GM19463 (cell line): ENCODE data around the gene CFAP61.

Source experiments
- ATAC-seq: cut with Tn5 transposase; IDR thresholded peaks from one replicate; pipeline ENCODE4 v1.9.1; 2021; ENCODE audit warnings: mild to moderate bottlenecking, moderate library complexity; ENCODE audit not compliant: unreplicated experiment

The CFAP61 gene

DNA sequence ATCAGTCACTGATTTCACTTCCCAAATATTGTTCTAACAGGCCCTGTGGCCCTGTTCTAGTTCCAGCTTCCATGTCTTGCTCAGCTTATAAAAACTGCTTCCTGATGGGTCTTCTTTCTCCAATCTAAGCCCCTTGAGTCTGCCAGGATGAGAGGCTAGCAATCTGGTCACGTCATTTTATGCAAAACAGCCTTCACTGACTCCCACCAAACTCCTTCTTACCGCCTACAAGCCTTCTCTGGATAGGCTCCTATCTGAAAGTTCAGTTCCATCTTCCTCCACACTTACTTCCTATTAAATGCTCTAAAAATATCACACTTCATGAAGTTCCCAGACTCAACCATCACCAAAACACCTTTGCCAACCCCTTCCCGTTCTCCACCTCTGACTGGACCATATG, 15.6 kb upstream of the CFAP61 start:
- no peak for ATAC-seq

GRCh38 chr20:20037960-20038359, 14.4 kb upstream of the CFAP61 start:
- ATAC-seq = no peak

DNA sequence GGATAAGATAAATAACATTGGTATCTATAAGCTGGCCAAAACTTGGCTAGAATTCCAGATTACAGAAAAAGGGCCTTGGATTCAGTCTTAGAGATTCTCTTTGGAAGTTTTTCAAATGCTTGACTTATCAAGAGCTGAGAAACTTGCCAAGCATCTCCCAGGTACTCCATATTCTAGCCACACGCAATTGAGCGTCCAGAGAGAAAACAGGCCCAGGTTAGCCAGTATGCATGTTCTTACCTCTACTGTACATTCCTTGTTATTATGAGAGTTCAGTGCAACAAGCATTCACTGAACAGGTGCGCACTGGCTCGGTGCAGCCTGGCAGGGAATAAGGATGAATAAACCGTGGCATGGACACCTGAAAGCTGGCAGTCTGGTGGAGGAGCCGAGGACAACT, 13.7 kb upstream of the CFAP61 start:
- no peak for ATAC-seq

GRCh38 chr20:20039752-20040387, 12.5 kb upstream of the CFAP61 start:
- no peak for ATAC-seq

DNA sequence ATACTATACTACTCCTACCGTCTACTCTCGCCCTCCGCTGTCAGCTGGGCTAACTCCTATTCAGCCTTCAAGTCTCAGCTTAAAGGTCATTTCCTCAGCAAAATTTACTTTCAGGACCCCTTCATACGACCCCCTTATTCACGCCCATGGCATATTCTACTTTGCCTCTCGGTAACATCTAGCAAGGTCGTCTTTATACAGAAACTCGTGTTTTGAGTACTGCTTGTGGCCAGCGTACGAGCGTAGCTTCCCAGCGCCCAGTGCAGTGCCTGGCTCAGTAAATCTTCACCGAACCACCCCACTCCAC, 612 bp upstream of the CFAP61 start:
- ATAC-seq = no peak

GRCh38 chr20:20060234-20060998, 8.1 kb downstream of the CFAP61 start:
- no peak for ATAC-seq

DNA sequence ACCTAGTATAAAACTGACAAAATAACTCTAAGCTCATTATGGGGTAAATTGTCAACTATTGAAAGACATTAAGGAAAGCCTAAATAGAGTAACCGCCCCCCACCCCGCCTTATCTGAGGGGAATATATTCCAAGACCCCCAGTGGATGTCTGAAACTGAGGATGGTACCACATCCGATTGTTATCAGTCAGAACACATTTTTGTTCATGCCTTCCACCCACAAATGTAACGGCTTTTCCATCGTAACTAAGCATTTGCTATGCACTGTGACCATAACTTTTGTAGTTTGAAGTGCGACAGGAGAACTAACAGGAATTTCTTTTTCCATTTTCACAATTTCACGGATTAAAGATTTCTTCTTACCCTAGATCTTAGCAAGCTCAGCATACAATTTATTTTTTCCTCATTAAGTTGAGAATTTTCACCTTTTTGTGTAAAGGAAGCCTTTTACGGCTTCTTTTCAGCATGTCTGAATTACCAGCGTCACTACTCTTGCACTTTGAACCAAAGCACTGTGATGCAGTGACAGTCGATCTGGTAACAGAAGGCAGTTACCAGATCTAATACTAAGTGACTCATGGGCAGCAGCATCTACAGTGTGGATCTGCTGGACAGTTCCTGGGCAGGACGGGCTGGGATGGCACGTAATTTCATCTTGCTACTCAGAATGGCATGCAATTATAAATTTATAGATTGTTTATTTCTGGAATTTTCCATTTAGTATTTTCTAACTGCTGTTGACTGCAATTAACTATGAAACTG, 11.8 kb downstream of the CFAP61 start:
- ATAC-seq = no peak

DNA sequence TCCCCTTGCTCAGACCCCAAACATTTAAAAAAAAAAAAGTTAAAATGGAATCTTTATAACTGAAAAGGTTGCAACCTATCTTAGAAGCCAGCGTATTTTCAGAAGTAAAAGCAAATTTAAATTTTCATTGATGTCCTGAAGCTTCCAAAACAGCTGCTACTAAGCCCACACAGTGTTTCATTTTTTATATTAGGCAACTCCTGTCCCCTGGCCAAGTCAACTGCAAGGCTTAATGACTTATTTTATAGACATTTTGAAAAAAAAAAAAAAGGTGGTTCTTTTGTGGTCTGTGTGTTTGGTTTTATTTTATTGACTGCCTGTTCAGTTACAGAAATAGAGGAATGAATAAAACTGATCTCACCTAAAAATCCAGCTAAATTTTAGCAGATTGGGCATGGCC, 13.0 kb downstream of the CFAP61 start:
- no peak for ATAC-seq

DNA sequence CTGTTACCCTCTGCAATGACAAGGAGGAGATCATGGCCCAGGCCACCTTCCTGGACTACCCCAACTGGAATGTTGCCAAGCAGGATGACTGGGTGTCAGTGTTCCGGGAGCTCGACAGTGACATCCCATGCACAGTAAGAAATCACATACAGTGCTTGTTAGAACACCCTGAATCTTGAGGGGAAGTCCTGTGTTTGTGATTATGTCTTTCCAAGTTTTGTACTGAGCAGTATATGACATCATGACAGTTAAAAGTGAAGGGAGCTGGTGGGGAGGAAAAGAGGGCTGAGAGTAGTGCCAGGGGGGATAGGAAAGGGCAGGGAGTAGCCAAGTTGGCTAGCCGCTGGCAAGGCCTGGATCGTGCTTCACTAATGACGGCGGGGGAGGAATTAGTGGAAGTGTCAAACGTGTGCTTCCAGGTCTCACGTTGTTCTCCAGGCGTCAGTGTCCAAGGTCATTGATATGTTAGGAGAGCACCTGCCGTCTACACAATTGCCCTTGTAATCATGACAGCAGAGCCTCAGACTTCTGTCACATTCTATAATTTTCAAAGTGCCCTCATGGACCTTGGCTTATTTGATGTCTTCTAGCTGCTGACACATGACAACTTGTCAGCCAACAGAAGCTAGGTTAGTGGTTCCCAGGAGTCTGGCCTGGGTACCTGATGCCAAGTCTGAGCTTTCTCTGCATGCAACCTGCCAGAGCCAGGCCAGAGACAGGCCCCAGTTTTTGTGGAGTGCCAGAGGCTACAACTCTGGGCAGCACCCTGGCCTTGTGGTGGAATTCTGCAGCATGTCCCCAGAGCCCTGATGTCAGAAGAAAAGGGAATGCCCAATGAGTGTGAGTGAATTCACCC, 18.8 kb downstream of the CFAP61 start:
- ATAC-seq = no peak

DNA sequence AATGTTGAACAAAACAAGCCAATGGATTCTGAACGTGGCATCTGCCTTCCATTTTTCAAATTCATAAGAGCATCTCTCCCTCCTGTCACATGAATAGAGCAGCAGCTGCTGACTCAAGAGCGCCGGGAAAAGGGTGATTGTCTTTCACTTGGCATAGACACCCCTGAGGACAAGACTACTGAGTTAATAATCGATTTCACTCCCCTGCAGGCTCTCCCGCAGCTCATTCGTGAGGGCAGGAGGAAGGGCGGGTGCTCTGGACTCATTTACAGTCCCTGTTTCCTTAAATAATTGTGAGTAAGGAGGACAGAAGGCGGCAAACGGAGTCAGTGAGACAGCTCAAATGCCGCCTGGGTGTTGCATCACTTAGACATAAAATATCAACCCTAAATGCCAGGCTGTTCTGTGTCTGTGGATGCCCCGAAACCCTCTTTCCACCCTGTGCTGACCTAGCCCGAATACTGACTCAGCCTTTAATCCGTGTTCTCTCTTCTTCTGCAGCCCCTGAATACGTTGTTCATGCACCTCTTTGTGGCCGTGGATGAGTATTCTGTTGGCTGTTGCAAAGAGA, 21.6 kb downstream of the CFAP61 start:
- no peak for ATAC-seq

DNA sequence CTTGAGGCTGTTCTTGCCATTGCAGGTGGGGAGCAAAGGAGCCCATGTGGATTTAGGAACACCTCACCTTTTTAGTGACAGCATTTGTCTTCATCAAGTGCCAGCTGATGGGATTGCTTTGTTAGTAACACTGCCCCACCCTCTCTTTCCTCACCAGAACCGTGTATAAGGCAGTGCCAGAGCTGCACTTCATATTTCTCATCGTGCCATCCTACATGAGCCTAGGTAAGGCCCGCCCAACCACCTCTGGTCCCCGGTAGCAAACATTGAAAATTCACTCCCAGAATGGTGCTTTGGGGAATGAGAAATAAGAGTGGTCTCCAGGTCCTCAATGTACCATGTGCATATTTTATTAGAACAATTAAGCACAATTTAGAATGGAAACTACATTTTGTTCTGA, 22.7 kb downstream of the CFAP61 start:
- ATAC-seq = no peak

DNA sequence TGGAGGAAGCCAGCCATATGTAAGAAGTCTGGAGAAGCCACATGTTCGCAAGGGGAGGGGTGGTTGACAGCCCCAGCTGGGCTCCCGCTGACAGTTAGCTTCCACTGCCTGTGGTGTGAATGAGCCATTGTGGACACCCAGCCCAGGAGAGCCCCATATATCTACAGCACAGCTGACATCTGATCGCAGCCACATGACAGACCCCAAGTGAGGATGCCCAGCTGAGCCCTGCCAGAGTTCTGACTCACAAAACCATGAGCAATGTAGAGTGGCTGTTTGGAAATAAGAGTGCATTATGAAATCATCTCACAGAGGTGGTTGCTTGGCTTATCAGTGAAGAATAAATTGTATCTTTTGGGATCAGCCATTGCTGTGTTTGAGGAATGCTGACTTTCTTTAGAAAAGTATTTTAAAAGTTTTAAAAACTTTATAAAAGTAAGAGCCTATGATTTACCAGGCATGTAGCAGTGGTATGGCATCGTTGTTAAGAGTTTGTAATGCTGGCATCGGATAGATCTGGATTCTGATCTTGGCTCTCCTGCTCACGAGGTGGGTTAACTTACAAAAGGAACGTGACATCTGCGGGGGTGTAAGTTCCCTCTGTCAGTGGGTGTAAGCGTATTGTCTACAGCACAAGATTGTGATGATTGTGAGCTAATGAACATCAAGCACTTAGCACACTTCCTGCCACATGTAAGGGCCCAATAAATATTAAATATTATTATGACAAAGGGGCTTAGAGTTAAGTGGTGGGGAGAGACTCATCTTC, 24.1 kb downstream of the CFAP61 start:
- ATAC-seq = no peak

DNA sequence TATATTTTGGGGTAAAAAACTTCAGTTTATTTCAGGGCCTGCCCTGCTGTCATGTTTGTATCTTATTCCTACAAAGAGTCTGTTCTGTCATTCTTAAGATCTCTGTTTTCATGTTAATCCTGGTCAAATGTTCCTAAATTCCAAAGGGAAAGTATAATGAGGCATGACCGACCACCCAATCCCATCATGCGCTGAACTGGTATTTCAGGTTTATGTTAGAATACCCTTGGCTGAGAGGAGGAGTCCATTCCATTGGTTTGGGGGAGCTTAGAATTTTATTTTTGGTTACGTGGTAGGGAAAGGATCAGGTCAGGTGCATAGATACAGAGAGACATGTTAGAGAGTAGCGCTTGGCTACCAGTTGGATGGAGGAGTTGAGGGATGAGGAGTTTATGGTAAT, 25.7 kb downstream of the CFAP61 start:
- ATAC-seq = no peak

GRCh38 chr20:20079102-20079784, 26.9 kb downstream of the CFAP61 start:
- ATAC-seq = no peak

DNA sequence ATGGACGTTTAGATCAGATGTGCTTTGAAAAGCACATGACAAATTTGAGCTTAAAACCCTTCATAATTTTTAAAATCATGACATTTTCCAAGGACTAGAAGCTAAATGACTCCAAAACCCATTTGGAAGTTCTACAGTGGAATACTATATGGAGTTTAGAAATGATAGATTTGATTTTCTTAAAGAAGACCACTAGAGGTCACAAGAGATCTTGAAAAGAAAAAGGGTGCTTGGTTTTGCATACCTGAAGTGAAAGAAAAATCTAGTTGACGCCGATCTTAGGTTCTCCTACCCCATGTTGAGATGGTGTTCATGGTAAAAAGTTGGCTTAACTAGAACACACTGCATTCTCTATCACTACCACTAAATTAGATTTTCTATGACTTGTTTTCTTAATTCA, 31.5 kb downstream of the CFAP61 start:
- ATAC-seq = no peak

GRCh38 chr20:20084296-20084752, 32.0 kb downstream of the CFAP61 start:
- no peak for ATAC-seq

- ATAC-seq = no peak
Observed at GRCh38 chr20:20085071-20085470, 32.7 kb downstream of the CFAP61 start.

- ATAC-seq = no peak
Observed at GRCh38 chr20:20085812-20086211, 33.5 kb downstream of the CFAP61 start.

- ATAC-seq = no peak
Observed at GRCh38 chr20:20089018-20089417, 36.7 kb downstream of the CFAP61 start.
